ENCODE measurements around the gene DNAH3.
"Not testable (repeated sequence)": the region's sequence is repeated elsewhere in the genome, so short reads cannot be mapped to it uniquely, and the experiment has no call there.

Gene DNAH3

GRCh38 chr16:21005008-21005407 is 145.6 kb downstream of the DNAH3 start:
- no peak for DNase-seq

DNA sequence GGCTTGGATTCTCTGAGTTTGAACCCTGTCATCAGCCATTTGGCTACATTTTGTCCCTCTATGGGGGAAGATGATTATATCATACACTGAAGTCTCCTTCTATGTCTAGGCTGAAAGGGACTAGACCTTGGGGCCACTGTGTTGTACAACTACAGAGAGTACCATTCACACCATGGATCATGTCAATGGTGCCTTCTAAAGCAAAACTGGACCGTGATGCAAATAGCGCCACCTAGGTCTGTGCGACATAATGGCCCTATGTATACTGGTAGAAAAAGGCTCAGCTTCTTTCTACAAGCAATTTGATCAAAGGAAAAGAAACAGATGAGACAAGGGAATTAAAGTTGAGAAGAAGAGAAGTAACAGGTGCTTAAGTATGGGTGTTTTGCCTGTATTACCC is 149.4 kb downstream of the DNAH3 start:
- no peak for DNase-seq

DNA sequence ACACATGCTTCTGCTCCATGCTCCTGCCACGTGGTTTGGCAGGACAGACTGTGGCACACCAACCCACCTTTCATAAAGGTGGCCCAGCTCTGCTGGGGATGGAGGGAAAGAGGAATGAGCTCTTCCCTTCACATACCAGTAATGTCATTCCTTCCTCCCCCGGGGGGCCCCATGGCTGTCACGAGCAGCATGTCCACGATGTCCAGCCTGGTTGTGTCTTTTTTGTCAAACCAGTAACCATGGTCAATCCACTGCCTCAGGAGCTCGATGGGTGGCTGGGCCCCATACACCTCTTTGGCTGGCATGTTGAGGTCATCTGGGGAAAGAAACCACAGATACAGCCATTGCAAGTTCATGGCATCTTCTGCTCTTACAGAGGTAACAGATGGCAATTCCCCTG is 153.5 kb downstream of the DNAH3 start:
- DNase-seq, result no peak

- DNase-seq, result no peak
Measured at GRCh38 chr16:20995711-20996110, 154.9 kb downstream of the DNAH3 start.

GRCh38 chr16:20989496-20990070 is 161.1 kb downstream of the DNAH3 start:
- not testable (repeated sequence) for DNase-seq

- DNase-seq, result no peak
Measured at GRCh38 chr16:20987049-20987448, 163.6 kb downstream of the DNAH3 start.

GRCh38 chr16:20984019-20984418 is 166.6 kb downstream of the DNAH3 start:
- no peak for DNase-seq

- DNase-seq, result no peak
Measured at GRCh38 chr16:20976576-20976975, 174.1 kb downstream of the DNAH3 start.

- DNase-seq, result not testable (repeated sequence)
Measured at GRCh38 chr16:20973201-20973600, 177.4 kb downstream of the DNAH3 start.

DNA sequence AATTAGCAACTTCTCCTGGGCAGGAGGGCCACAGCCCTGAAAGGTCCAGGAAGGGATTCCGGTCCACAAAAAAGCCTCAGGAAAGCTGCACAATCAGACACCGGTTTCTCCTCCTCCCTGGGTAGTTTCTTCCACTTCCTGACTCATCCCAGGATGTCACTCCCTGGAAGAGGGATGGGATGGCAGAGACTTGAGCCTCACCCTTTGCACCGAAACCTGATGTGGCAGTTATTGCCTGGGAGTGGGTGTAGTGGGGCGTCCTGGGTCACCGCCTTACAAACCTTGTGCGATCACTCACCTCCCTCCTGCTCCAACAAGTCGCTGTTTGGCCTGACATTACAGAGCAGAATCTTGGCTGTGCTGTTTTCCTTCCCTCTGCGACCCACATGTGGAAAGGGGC is 179.2 kb downstream of the DNAH3 start:
- DNase-seq, result no peak

GRCh38 chr16:20969386-20969785 is 181.3 kb downstream of the DNAH3 start:
- DNase-seq, result no peak

- no peak for DNase-seq
Measured at GRCh38 chr16:20968765-20969164, 181.9 kb downstream of the DNAH3 start.

GRCh38 chr16:20960899-20961298 is 189.7 kb downstream of the DNAH3 start:
- DNase-seq, result no peak

DNA sequence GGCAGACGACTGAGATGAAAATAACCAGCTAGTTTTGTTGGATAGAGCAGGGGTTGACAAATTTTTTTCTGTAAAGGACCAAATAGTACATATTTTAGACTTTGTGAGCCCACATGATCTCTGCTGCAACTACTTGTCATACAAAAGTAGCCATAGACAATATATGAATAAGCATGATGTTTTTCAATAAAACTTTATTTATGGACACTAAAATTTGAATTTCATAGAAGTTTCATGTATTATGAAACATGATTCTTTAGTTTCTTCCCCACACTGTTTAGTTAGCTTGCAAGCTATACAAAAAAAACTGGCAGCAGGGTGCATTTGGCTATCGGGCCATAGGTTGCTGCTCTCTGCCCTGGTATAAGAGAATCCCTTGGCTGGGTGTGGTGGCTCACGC is 193.5 kb downstream of the DNAH3 start:
- DNase-seq, result no peak

- no peak for DNase-seq
Measured at GRCh38 chr16:20956319-20956718, 194.3 kb downstream of the DNAH3 start.

DNA sequence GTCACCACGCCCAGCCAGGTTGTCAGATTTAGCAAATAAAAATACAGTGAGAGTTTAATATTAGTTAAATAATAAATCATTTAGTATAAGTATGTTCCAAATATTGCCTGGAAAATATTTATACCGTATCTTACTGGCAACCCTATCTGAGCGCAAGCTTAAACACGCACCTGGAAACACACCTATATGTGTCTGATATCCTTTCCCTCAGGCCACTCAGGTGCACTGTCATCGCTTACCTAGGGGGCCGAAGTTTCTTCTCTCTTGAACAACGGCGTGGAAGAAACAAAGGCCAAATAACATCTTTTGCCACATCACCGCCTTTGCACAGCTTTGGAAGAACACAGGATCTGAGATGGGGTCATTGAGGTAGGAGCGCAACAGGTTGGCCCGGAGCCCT is 196.1 kb downstream of the DNAH3 start:
- DNase-seq, result no peak

DNA sequence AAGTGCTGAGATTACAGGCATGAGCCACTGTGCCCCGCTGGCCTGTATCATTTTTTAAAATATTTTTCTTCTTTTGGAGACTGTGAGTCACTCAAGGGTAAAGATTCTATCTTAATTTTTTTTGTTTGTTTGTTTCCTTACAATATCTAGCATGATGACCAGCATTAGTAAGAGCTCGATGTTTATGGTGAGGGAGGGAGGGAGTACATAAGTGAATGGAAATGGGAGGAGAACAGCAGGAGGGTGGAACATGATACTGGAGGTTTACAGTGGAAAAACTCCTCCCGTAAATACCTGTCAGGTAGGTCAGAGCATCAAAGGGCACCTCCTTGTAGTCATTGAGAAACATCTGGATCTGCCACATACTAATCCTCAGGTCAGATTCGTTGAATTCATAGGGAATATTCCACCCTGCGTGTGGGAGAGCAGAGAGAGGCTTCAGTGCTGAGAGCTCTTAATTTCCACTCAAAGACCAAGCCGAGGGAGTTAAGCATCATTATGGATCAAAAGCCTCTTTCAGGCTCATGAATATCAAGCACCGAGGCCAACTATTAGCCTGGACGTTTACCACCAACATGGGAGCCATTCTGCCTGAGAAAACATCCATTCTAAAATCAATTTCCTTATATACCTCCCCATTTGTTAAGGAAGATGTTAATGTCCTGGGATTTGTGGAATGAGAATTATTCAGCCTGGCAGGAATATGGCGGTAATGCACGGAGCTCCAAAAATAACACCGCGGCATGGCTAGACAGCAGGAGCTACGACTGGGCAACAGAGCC is 198.3 kb downstream of the DNAH3 start:
- no peak for DNase-seq

DNA sequence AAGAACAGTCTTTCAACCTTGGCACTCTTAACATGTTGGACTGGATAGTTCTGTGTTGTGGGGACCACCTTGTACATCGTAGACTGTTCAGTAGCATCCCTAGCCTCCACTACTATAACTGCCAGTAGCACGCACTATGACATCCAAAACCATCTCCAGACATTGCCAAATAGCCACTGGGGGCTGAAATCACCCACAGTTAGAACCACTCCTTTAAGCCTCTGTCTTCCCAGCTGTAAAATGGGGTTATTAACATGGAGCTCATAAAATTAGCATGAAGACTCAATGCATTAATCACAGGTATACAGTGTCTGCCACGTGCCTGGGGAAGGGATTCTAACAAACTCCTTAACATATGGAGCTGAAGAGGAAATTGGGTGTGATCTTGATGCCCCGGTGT is 200.4 kb downstream of the DNAH3 start:
- DNase-seq, result no peak

DNA sequence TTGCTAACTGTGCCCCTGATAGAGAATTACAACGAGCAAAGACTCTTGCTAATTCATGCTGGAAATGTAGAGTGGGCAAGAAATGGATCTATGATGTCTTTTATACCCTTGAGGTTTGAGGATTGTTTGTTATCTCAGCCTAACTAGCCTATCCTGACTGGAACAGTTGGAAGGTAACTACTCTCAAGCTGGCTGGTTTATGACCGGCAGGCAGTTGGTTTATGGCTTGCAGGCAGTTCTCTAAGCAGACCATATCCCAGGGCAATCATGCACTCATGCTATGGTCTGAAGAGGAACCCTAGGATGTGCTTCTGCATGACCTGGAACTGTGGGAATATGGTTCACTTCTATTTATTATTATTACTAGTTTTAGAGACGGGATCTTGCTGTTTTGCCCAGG is 201.0 kb downstream of the DNAH3 start:
- DNase-seq, result no peak

DNA sequence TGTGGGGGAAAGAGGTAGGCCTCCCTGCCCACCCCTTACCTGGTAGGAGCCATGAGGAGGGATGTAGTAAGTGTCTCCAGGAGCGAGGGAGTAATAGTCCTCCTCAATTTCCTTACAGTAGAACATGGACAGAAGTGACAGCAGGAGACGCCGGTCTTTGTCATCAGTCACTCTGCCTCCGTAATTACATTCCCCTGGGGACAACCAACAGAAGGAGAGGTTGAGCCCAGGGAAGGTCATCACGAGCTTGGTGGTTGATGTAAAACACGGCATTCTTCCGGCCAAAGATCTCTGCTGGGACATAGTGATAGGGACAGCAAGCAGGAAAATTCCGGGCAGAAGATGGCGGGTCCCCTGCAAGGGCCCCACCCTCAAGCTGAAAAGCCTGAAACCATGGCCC is 202.2 kb downstream of the DNAH3 start:
- DNase-seq, result no peak

DNA sequence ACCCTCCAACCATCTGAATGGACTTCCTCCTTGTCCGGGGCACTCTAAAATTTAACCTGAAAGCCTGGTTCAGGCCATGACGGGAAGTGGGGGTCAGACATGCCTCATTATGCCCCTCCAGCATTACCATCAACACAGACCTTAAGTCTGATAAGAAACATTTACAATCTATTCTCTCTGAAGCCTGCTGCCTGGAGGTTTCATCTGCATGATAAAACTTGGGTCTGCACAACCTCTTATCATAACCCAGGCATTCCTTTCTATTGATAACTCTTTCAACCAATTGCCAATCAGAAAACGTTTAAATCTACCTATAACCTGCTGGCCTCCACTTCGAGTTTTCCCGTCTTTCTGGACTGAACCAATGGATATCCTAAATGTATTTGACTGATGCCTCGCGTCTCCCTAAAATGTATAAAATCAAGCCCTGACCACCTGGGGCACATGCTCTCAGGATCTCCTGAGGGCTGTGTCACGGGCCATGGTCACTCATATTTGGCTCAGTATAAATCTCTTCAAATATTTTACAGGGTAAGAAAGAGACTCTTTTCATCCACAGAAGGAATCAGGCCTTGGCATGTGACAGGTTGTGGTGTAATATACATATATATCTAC is 204.5 kb downstream of the DNAH3 start:
- DNase-seq, result no peak

DNA sequence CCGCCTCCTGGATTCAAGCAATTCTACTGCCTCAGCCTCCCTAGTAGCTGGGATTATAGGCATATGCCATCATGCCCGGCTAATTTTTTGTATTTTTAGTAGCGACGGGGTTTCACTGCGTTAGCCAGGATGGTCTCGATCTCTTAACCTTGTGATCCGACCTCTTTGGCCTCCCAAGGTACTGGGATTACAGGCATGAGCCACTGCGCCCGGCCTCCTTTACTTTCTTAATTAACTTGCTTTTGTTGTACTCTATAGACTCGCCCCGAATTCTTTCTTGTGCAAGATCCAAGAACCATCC is 205.1 kb downstream of the DNAH3 start:
- DNase-seq, result not testable (repeated sequence)

GRCh38 chr16:20944861-20945574 is 205.6 kb downstream of the DNAH3 start:
- DNase-seq, result no peak

DNA sequence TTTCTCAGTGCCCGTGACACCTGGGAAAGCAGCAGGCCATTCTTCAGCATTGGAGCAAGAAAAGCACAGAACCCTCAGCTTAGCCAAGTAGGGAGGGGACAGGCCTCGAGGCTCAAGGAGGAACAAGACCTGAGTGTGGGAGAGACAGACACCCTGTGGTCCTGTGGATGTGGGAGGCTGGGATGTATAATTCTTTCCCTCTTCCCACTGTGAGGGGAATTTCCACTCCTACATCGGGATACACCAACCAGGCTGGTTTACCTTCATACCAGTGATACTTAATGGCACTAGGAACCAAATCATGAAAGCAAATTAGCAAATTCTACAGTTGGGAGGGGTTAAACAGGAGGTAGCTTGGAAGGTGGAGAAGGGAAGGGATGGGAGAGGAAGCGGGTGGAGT is 208.4 kb downstream of the DNAH3 start:
- DNase-seq, result no peak

Measured in C1 segment of cervical spinal cord (tissue), 14 donors.